Body of pancreas (tissue), 4 donors: Measurements from ENCODE around the gene LCN9.

Source experiments
- POLR2A ChIP-seq, 3 donors: fragments of 450-650 bp; IDR thresholded peaks; one replicate each; pipeline ENCODE4 v1.6.1; 2016; ENCODE audit warnings: antibody characterized with exemption in 3 of 3, mild to moderate bottlenecking in 2 of 3
- TF ChIP-seq, protein P1 (sequence below), 7 experiments: fragments of 450-650 bp in 4 of 7; fragments of 200-600 bp in 3 of 7; sonication (generic) in 3 of 7; IDR thresholded peaks; one replicate each; pipeline ENCODE4 v1.5.1; 2016 to 2019; ENCODE audit warnings: antibody characterized with exemption in 7 of 7

GRCh38 chr9:135680056-135680455 lies 16.9 kb downstream of the LCN9 start:
- TF ChIP-seq, protein P1, sequence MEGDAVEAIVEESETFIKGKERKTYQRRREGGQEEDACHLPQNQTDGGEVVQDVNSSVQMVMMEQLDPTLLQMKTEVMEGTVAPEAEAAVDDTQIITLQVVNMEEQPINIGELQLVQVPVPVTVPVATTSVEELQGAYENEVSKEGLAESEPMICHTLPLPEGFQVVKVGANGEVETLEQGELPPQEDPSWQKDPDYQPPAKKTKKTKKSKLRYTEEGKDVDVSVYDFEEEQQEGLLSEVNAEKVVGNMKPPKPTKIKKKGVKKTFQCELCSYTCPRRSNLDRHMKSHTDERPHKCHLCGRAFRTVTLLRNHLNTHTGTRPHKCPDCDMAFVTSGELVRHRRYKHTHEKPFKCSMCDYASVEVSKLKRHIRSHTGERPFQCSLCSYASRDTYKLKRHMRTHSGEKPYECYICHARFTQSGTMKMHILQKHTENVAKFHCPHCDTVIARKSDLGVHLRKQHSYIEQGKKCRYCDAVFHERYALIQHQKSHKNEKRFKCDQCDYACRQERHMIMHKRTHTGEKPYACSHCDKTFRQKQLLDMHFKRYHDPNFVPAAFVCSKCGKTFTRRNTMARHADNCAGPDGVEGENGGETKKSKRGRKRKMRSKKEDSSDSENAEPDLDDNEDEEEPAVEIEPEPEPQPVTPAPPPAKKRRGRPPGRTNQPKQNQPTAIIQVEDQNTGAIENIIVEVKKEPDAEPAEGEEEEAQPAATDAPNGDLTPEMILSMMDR (IDR thresholded peaks at IDR 0.05) = no peak
- no peak for TF ChIP-seq POLR2A (IDR thresholded peaks at IDR 0.05)
